Fibroblast of the aortic adventitia (primary cell): ENCODE results near the gene RCC2. TPM values are rescaled to one million over a fixed set of nuclear protein-coding genes. Genes with fewer than 3 reads are reported as not detected.

Experiments used
- DNase-seq: peaks from one replicate; pipeline ENCODE4 v3.0.0-alpha.2; 2010; ENCODE audit warnings: low read depth
- H3K4me3 ChIP-seq: 2 replicates; pipeline ENCODE4 v1.5.1; 2011; ENCODE audit warnings: low read depth, mild to moderate bottlenecking, control low read depth, low read length, moderate library complexity
- CTCF ChIP-seq: IDR thresholded peaks from 2 replicates; pipeline ENCODE4 v1.5.1; 2011; ENCODE audit warnings: mild to moderate bottlenecking, low read length, control low read depth, inconsistent platforms; ENCODE audit not compliant: insufficient read depth
- total RNA-seq: library from RNA; depleted of rRNA; stranded (reverse); fragments of >200 nt; gene quantifications from 2 replicates; pipeline ENCODE4 v1.2.3, GENCODE V29; 2012; ENCODE audit warnings: low replicate concordance

Gene RCC2
- total RNA-seq, 1 donor = 46.0 TPM

- DNase-seq = no peak
- no peak for TF ChIP-seq CTCF
- H3K4me3 ChIP-seq = no peak overlapping the region
Measured at GRCh38 chr1:17361687-17362086, 77.8 kb downstream of the RCC2 start.

GRCh38 chr1:17360272-17360956, 79.1 kb downstream of the RCC2 start:
- TF ChIP-seq CTCF = no peak
- no peak overlapping the region for H3K4me3 ChIP-seq
- no peak for DNase-seq

- TF ChIP-seq CTCF = no peak
- no peak for DNase-seq
- no peak overlapping the region for H3K4me3 ChIP-seq
Measured at GRCh38 chr1:17359808-17360207, 79.7 kb downstream of the RCC2 start.

GRCh38 chr1:17359031-17359430, 80.4 kb downstream of the RCC2 start:
- no peak for DNase-seq
- TF ChIP-seq CTCF = no peak

GRCh38 chr1:17358557-17358956, 80.9 kb downstream of the RCC2 start:
- no peak overlapping the region for H3K4me3 ChIP-seq

More at GRCh38 chr1:17359031-17359430, 80.4 kb downstream of the RCC2 start:
- H3K4me3 ChIP-seq = no peak overlapping the region

More at GRCh38 chr1:17358557-17358956, 80.9 kb downstream of the RCC2 start:
- TF ChIP-seq CTCF = no peak
- no peak for DNase-seq

Other genes starting within 250 kb of the RCC2 start
- 0.09 TPM in 1 of 2 replicates, not detected in the other for gene PADI1, start 234.5 kb downstream of the RCC2 start, total RNA-seq
- gene PADI3, start 190.6 kb downstream of the RCC2 start, total RNA-seq = not detected in 2 replicates
- not detected in 2 replicates for gene PADI4, start 131.5 kb downstream of the RCC2 start, total RNA-seq
- not detected in 2 replicates for gene PADI6, start 67.5 kb downstream of the RCC2 start, total RNA-seq
- 13.6 and 23.9 TPM in 2 replicates for gene ARHGEF10L, start 100.0 kb upstream of the RCC2 start, total RNA-seq